Measurements from ENCODE around the gene PFDN6.

PFDN6 gene

DNA sequence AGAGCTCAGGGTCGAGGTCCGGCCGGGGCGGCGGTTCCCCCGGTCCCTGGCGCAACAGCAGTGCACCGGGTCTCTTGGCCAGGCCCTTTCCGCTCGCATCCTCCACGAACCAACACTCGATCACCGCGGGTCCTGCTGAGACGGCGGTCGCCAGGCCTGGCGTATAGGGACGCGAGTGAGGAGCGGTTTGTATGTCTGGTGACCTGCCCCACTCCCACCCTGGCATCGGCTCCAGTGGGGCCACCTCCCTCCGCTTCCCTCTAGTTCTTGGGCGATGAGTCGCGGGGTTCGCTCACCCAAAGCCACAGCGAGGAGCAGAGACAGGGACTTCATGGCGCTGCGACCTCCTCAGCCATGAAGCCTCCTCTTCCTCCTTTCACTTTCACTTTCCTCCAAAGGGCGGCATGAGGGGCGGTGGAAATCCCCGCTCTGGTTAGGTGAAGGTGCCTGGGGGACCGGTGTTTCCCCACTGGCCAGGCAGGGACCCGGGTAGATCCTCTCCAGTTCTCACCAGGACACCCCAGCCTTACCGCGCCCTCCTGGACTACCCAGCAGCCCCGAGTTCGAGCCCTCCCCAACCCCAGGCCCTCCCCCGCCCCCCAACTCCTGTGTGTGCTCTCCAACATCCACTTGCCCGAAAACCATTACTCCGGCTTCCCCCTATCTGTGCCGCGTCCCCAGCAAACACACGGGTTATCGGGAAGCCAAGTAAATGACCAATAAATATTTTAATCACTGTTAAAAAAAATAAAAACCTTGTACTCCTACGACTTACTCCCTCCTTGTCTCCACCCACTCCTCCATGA is 24.5 kb downstream of the PFDN6 start, which contains the start of gene TAPBP:
Gene TAPBP (minus strand): TSS at position 370 of the 806 bp plus-strand sequence. CDS start 37 bp downstream, at position 333.
- H3K9me3 ChIP-seq: no peaks in the 10 kb centered on the region
- in situ Hi-C loops (cut with MboI; ENCODE audit: low sequenced_read_pairs): no loop called here
- H3K27me3 ChIP-seq (ENCODE audit: low read depth): no peaks in the 10 kb centered on the region
- H3K36me3 ChIP-seq (replicated peaks): peaks cover 7% of the 10 kb centered on the region
- DNase-seq (ENCODE audit: low spot score in 2 of 2): peak; percentile 38 to 63
- H3K4me1 ChIP-seq: peaks cover 19% of the 10 kb centered on the region
- H3K4me3 ChIP-seq: peak within 1 kb of the TSS; percentile 73

DNA sequence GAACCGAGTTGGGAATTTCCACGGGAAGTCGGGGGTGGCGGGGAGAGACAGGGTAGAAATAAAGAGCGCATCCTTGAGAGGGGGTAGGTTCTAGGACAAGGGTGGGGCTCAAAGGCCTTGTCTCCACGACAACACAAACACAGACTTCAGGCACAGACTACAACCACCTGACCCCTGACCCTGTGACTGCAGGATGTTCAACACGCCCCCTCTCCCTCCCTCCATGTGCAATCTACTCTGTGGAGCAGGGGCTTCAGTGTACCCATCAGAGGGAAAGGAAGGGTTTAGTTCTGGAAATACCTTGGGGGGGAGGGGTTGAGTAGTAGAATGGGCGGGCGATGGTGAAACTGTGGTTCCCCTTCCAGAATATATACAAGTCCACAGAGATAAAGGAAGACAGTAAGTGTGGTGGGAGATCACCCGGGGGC is 25.1 kb downstream of the PFDN6 start:
- in situ Hi-C loops (cut with MboI; ENCODE audit: low sequenced_read_pairs): no loop called here
- no peaks in the 10 kb centered on the region for H3K27me3 ChIP-seq (ENCODE audit: low read depth)
- H3K4me1 ChIP-seq: peaks cover 19% of the 10 kb centered on the region
- peak; percentile 43 to 70 for DNase-seq (ENCODE audit: low spot score in 2 of 2)
- H3K4me3 ChIP-seq: peak overlapping the region; percentile 73
- no peaks in the 10 kb centered on the region for H3K9me3 ChIP-seq
- peaks cover 14% of the 10 kb centered on the region for H3K36me3 ChIP-seq (replicated peaks)

DNA sequence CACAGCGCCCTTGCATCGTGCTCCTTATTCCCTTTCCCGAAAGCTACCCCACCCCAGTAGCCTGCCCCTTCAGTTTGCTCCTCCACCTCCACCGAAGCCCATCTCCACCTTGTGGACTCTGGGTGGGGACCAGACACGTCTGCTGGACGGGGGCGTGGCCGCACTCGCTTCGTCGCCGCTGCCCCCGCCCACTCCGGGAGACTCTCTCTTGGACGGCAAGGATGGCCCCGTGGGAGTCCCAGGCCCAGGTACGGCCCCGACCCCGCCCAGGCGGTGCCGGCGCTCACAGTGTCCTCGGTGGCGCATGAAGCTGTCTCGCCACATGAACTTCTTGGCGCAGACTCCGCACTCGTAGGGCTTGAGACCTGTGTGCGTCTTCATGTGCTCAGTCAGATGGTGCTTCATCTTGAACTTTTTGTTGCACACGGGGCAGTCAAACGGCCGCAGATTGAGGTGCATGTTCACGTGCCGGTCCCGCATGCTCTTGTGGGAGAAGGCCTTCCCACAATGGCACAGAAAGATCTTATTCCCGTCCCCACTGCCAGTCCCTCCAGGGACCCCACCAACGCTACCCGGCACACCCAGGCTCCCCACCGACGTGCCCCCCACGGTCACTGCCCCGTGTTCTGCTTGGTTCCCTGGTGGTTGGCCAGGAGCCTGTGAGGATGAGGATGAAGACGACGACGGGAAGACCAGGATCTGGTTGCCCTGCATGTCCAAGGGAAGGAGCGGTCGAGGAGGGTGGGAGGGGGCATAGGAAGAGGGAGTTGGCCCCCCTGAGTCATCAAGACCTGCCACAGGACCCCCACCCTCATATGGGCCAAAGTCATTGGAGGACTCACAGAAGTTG is 25.8 kb downstream of the PFDN6 start:
- Histone ChIP-seq H3K4me1 (peaks cover 19% of the 10 kb centered on the region), H3K4me3 (no peak overlapping the region), H3K27me3 (ENCODE audit: low read depth) (no peaks in the 10 kb centered on the region), H3K36me3 (replicated peaks) (peaks cover 20% of the 10 kb centered on the region), H3K9me3 (no peaks in the 10 kb centered on the region)
- no peak for DNase-seq (ENCODE audit: low spot score in 2 of 2)
- in situ Hi-C loops (cut with MboI; ENCODE audit: low sequenced_read_pairs): no loop called here

DNA sequence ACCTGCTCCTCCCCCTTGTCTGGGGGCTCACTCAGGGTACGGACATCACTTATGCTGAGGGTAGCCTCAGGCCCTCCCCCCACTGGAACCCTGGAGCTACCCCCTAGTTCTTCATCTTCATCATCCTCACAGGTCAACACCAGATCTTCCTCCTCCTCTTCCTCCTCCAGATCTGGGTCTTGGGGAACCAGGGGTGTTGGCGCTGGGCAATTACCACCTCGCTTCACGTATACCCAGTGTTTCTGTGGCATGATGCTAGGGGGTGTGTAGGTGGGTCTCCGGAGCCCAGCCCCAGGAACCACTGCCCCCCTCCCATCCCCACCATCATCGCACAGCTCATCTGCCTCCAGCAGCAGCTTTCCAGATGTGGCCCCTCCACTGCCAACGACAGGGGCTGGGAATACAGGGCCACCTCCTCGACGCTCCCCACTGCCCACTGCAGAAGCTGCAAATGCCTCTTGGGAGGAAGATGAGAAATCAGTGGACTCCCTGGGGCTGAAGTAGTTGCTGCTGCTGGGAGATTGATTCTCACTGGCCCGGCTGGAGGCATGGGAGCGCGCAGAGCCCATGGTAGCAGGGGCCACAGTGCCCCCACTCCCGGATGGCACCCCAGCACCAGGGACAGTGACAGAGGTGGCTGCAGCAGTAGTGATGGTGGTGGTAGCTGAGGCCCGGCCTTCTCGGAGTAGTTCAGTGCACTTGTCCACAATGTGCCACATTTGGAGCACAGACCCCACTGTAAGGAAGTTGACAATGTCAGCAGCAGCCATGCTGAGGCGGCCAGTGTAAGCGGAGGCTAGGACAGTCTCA is 26.6 kb downstream of the PFDN6 start:
- Histone ChIP-seq H3K9me3 (no peaks in the 10 kb centered on the region), H3K4me3 (no peak overlapping the region), H3K27me3 (ENCODE audit: low read depth) (no peaks in the 10 kb centered on the region), H3K36me3 (replicated peaks) (peaks cover 28% of the 10 kb centered on the region), H3K4me1 (peaks cover 19% of the 10 kb centered on the region)
- no peak for DNase-seq (ENCODE audit: low spot score in 2 of 2)
- in situ Hi-C loops (cut with MboI; ENCODE audit: low sequenced_read_pairs): no loop called here

DNA sequence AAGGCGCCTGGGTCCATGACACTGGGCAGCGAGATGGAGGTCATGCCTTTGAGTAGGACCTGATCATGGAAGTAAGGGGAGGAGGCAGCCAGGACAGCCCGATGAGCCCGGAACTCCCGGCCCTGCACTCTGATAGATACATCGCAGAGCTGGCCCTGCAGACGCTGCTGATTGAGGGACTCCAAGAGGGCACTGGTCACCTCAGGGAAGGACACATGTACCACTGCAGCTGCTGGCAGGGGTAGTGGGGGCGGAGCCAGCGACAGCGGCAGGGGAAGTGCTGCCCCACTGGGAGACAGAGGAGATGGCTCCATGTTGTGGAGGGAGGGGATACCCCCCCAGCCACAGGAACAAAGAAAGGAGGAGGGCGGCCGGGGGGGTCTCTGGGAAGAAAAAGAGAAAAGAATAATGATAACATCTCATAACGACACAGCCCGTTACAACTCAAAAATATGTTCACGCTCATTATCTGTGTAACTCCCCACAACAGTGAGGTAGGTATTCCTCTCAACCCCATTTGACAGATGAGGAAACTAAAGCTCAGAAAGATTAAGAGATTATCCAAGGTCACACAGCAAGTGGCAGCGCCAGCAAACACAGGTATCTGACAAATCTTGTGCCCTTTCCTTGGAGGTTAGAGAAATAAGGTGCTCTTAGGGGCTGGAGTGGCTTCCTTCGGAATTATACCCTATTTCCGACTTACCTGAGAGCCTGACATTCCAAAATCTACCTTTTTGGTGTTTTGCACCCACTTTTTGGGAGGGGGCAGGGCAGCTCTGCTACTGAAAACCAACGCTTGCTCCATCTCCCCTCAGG is 27.4 kb downstream of the PFDN6 start:
- peaks cover 19% of the 10 kb centered on the region for H3K4me1 ChIP-seq
- in situ Hi-C loops (cut with MboI; ENCODE audit: low sequenced_read_pairs): no loop called here

DNA sequence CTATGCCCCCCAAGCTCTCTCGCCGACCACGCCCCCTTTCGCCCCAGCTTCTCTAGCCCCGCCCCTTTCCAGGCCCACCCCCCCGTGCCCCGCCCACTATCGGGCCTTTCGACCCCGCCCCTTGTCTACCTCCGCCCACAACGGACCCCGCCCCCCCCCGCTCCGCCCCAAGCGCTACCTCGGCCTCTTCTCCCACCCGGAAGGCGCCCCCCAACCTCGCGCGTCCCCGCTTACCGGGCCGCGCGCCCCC is 27.9 kb downstream of the PFDN6 start:
- Histone ChIP-seq H3K4me1 (peaks cover 18% of the 10 kb centered on the region), H3K4me3 (peak overlapping the region; percentile 59), H3K27me3 (ENCODE audit: low read depth) (no peaks in the 10 kb centered on the region), H3K36me3 (replicated peaks) (peaks cover 33% of the 10 kb centered on the region), H3K9me3 (no peaks in the 10 kb centered on the region)
- in situ Hi-C loops (cut with MboI; ENCODE audit: low sequenced_read_pairs): no loop called here
- no peak for DNase-seq (ENCODE audit: low spot score in 2 of 2)

More for the DNA sequence above, 27.4 kb downstream of the PFDN6 start:
- no peak for DNase-seq (ENCODE audit: low spot score in 2 of 2)
- no peaks in the 10 kb centered on the region for H3K9me3 ChIP-seq
- no peaks in the 10 kb centered on the region for H3K27me3 ChIP-seq (ENCODE audit: low read depth)
- peaks cover 35% of the 10 kb centered on the region for H3K36me3 ChIP-seq (replicated peaks)
- peak overlapping the region; percentile 27 for H3K4me3 ChIP-seq

DNA sequence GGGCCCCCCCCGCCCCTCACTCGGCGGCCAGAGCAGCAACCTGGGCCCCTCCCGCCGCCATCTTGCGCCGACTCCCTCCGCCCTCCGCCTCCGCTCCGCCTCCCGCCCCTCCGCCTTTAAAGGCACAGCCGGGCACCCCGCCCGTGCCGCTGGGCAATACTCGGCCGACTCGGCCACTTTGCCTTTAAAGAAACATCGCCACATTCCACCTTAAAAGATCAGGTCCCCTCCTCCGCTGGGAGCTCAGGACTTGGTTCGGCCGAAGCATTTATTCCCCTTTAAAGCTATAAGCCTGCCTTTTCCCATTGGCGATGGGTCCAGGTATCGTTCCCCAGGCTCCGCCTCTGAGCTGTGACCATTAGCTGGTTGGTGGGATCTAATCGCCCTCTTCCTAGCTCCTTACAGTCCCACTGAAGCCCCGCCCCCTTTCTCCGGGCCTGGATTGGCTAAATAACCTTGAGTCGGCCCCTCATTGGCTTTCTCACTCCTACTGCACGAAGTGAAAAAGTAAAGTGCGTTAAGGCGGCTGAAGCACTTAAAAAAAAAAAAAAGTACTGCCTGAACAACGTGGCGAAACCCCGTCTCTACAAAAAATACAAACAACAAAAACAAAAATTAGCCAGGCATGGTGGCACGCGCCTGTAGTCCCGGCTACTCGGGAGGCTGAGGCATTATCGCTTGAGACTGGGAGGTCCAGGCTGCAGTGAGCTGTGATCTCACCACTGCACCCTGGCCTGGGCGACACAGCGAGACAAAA is 28.4 kb downstream of the PFDN6 start, which contains the start of gene ZBTB22:
Gene ZBTB22 (minus strand): TSS at position 76 of the 757 bp plus-strand sequence. CDS start 828 bp downstream, outside the sequence.
- peak; percentile 97 to 100 for DNase-seq (ENCODE audit: low spot score in 2 of 2)
- Histone ChIP-seq H3K27me3 (ENCODE audit: low read depth) (no peaks in the 10 kb centered on the region), H3K4me3 (peak within 1 kb of the TSS; percentile 59), H3K9me3 (no peaks in the 10 kb centered on the region), H3K4me1 (peaks cover 18% of the 10 kb centered on the region), H3K36me3 (replicated peaks) (peaks cover 33% of the 10 kb centered on the region)
- in situ Hi-C loops (cut with MboI; ENCODE audit: low sequenced_read_pairs): no loop called here

DNA sequence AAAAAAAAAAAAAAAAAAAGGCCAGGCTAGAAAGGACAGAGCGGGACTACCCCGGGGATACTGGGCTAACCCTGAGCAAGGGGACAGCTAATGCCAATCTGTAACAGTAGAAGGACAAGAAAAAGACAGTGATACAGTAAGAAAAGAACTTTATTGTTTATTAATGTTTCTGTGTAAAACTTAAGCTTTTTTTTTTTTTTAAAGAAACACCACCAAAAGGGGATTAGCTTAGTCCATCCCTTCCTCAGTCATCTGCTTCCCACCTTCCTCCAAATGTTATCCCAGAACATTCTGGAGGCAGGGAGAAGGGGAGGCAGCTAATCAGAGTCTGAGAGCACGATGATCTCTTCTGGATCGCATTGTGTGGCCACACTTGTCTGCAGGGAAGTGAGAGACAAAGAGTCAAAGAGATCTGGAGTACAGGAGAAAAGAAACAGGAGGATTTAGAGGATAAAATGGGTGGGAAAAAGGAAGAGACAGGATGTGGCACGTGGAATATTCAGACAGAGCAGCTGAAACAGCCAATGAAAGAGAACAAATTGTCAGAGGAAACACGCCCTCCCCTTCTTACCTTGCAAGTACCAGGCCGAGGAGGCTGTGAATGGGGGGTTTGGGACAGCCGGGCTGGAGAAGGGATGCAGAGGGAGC is 29.1 kb downstream of the PFDN6 start:
- Histone ChIP-seq H3K4me3 (peak overlapping the region; percentile 59), H3K36me3 (replicated peaks) (peaks cover 33% of the 10 kb centered on the region), H3K4me1 (peaks cover 19% of the 10 kb centered on the region), H3K9me3 (no peaks in the 10 kb centered on the region), H3K27me3 (ENCODE audit: low read depth) (no peaks in the 10 kb centered on the region)
- DNase-seq (ENCODE audit: low spot score in 2 of 2): no peak
- in situ Hi-C loops (cut with MboI; ENCODE audit: low sequenced_read_pairs): no loop called here

DNA sequence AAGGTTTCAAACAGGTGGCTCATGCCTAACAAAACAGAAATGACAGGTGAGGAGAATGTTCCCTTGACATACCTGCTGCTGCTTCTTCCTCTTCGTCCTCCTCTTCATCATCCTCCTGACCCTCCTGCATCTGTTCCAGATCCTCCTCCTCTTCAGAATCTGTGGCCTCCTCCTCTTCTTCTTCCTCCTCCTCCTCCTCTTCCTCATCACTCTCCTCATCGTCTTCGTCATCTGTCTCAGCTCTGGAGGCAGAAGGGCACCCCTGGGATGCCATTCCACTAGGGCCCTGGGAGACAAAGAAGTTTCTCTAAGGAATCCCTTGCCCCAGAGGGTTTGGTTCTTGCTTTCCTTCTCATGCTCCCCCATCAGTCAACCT is 30.5 kb downstream of the PFDN6 start:
- Histone ChIP-seq H3K4me1 (peaks cover 18% of the 10 kb centered on the region), H3K9me3 (no peaks in the 10 kb centered on the region), H3K36me3 (replicated peaks) (peaks cover 33% of the 10 kb centered on the region), H3K4me3 (no peak overlapping the region), H3K27me3 (ENCODE audit: low read depth) (no peaks in the 10 kb centered on the region)
- no peak for DNase-seq (ENCODE audit: low spot score in 2 of 2)
- in situ Hi-C loops (cut with MboI; ENCODE audit: low sequenced_read_pairs): no loop called here

DNA sequence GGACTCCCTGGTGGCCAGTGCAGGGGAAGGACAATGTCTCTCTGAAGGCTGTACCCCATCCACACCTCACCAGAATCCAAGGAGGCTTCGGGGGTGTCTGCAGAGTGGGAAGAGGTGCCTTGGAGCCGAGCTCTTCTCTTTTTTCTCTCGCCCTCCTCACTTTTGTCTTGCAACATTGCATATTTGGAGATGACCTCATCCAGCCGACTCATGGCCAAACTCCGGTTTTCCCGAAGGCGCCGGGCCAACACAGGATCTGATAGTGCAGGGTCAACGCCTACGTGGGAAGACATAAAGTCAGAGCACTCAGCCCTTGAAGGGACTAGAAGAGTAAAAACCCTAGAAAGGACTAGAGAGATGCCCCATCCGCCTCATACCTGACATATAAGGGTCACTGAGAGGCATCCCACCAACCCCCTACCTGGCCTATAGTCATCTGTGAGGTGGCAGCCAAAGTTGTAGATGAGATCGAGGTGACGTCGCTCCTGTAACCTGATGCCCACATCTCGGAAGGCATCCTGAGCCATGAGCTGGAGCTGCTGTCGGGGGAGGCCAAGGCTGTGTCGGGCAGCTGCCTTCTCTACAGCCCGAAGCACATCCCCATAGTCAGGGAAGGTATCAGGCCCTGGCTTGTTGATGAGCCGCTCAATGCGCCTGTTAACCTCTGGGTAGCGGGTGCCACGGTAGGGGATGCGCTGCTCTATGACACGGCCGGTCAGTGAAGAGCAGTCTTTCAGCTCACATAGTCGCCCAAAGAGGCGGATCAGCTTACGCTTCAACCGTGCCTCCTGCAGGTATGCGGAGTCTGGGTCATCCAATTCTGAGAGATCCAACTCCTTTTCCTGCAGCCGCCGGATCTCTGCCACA is 31.1 kb downstream of the PFDN6 start:
- no peaks in the 10 kb centered on the region for H3K27me3 ChIP-seq (ENCODE audit: low read depth)
- H3K36me3 ChIP-seq (replicated peaks): peaks cover 33% of the 10 kb centered on the region
- peaks cover 16% of the 10 kb centered on the region for H3K4me1 ChIP-seq
- in situ Hi-C loops (cut with MboI; ENCODE audit: low sequenced_read_pairs): no loop called here
- DNase-seq (ENCODE audit: low spot score in 2 of 2): no peak
- no peak overlapping the region for H3K4me3 ChIP-seq
- no peaks in the 10 kb centered on the region for H3K9me3 ChIP-seq

DNA sequence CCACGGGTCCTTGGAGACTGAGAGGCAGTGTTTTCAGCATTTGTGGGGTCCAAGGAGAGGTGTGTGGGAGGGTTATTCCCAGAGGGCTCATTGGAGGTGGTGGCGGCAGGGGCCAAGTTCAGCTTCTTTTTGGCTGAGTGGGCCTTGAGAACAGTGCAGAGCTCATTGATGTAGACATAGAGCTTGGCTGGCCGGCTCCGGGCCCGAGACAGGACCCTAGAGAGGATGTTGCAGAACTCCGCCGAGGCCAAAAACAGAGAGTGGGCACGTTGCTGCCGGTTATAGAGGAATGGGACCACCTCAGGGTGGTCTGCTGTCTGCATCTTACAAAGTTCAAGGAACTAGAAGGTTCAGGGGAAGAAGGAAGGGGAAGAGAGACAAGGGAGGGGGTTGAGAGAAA is 31.8 kb downstream of the PFDN6 start:
- in situ Hi-C loops (cut with MboI; ENCODE audit: low sequenced_read_pairs): no loop called here
- H3K4me3 ChIP-seq: no peak overlapping the region
- H3K27me3 ChIP-seq (ENCODE audit: low read depth): no peaks in the 10 kb centered on the region
- DNase-seq (ENCODE audit: low spot score in 2 of 2): no peak
- H3K4me1 ChIP-seq: peaks cover 16% of the 10 kb centered on the region
- peaks cover 33% of the 10 kb centered on the region for H3K36me3 ChIP-seq (replicated peaks)
- H3K9me3 ChIP-seq: no peaks in the 10 kb centered on the region

All from HAP-1 (cell line).